WERI-Rb-1 (cell line): ENCODE data around the gene TEX54.

Experiments
- DNase-seq: peaks from one replicate; pipeline ENCODE4 v3.0.0-alpha.2; 2020
- H3K27ac ChIP-seq: fragments of 250-450 bp; sonication (Bioruptor Pico); 2 replicates; pipeline ENCODE4 v1.5.1; 2020; ENCODE audit warnings: mild to moderate bottlenecking, moderate library complexity
- H3K27me3 ChIP-seq: fragments of 250-450 bp; sonication (Bioruptor Pico); 2 replicates; pipeline ENCODE4 v1.5.1; 2021; ENCODE audit warnings: mild to moderate bottlenecking, low read depth, moderate library complexity; ENCODE audit not compliant: insufficient read depth, severe bottlenecking
- H3K36me3 ChIP-seq: fragments of 250-450 bp; sonication (Bioruptor Pico); 2 replicates; pipeline ENCODE4 v1.5.1; 2020; ENCODE audit warnings: mild to moderate bottlenecking, moderate library complexity
- H3K4me3 ChIP-seq: 2 replicates; pipeline ENCODE4 v1.5.1; 2011; ENCODE audit warnings: low read depth, mild to moderate bottlenecking, control low read depth, low read length
- H3K9me3 ChIP-seq: fragments of 250-450 bp; sonication (Bioruptor Pico); 2 replicates; pipeline ENCODE4 v1.5.1; 2021; ENCODE audit warnings: mild to moderate bottlenecking, moderate library complexity; ENCODE audit not compliant: severe bottlenecking
- TF ChIP-seq, protein P1 (sequence below): IDR thresholded peaks from 2 replicates; pipeline ENCODE4 v1.5.1; 2011; ENCODE audit warnings: low read depth, mild to moderate bottlenecking, control low read depth, inconsistent platforms, low read length

TEX54 gene

DNA sequence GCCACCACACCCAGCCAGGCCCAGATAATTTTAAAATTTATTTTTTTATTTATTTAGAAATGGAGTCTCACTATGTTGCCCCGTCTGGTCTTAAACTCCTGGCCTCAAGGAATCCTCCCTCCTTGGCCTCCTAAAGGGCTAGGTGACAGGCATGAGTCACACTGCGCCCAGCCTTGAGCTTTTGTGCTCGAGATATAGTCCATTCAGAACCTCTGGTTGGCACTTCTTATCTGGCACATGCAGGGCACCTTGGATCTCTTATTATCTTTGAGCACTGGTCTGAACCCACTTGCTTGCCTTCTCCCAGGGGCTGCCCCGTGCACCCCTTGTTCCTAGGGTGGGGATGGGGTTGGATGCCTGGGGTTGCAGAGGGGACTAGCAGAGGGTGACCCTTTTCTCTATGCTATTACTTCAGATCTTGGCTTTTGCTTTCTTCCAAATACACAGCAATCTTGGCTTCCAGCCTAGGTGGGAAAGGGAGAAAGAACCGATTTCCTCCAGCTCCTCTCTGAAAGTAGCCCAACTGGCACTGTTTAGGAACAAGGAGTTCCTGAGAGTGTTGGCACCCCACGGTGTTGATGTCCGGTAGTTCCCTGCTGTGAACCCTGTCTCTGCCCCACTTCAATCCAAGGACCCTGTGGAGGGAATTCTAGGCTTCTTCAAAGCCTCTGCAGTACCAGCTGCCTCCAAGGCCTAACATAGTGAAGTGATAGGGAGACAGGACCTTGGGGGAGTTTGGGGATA, 46.8 kb upstream of the TEX54 start:
- no peak for DNase-seq
- Histone ChIP-seq H3K27me3 (no peaks in the 10 kb centered on the region), H3K9me3 (no peaks in the 10 kb centered on the region), H3K4me3 (no peak overlapping the region), H3K36me3 (peaks cover 87% of the 10 kb centered on the region), H3K27ac (peak overlapping the region; percentile 2; the same call in 1 of the 2 replicates)
- TF ChIP-seq, protein P1, sequence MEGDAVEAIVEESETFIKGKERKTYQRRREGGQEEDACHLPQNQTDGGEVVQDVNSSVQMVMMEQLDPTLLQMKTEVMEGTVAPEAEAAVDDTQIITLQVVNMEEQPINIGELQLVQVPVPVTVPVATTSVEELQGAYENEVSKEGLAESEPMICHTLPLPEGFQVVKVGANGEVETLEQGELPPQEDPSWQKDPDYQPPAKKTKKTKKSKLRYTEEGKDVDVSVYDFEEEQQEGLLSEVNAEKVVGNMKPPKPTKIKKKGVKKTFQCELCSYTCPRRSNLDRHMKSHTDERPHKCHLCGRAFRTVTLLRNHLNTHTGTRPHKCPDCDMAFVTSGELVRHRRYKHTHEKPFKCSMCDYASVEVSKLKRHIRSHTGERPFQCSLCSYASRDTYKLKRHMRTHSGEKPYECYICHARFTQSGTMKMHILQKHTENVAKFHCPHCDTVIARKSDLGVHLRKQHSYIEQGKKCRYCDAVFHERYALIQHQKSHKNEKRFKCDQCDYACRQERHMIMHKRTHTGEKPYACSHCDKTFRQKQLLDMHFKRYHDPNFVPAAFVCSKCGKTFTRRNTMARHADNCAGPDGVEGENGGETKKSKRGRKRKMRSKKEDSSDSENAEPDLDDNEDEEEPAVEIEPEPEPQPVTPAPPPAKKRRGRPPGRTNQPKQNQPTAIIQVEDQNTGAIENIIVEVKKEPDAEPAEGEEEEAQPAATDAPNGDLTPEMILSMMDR: no peak

DNA sequence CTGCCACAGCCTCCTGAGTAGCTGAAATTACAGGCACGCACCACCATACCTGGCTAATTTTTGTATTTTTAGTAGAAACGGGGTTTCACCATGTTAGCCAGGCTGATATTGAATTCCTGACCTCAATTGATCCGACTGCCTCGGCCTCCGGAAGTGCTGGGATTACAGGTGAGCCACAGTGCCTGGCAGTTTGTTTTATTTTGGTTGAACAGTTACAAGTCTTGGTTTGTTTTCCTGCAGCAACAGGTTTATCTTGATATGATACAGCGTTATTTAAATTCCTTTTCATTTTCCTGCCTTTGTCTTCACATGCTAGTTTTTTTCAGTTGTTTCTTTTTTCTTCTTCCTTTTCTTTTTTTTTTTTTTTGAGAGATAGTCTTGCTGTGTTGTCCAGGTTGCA, 44.1 kb upstream of the TEX54 start:
- Histone ChIP-seq H3K9me3 (no peaks in the 10 kb centered on the region), H3K4me3 (no peak overlapping the region), H3K27me3 (no peaks in the 10 kb centered on the region), H3K36me3 (peaks cover 86% of the 10 kb centered on the region), H3K27ac (peak overlapping the region; percentile 67)
- TF ChIP-seq, protein P1: no peak
- no peak for DNase-seq

DNA sequence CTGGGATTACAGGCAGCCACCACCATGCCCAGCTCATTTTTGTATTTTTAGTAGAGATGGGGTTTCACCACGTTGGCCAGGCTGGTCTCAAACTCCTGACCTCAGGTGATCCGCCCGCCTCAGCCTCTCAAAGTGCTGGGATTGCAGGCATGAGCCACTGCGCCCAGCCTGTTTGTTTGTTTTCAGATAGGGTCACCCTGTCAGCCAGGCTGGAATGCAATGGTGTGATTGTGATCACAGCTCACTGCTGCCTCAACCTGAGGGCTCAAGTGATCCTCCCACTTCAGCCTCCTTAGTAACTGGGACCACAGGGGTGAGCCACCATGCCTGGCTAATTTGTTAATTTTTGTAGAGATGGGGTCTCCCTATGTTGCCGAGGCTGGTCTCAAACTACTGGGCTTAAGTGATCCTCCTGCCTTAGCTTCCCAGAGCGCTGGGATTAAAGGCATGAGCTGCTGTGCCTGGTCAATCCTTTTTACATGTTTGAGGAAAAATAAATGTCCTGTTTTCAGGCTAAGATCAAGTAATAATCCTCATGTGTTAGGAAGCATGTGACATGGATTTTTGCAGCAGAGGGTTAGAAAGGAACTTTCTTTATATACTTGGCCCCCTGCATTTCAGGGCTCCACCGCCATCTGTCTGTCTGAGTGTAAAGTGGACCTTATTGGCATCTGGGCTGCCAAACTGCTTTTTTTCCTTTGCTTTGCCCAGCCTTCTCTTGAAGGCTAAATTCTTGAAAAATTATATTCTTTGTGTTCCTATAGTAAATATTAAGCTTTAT, 43.2 kb upstream of the TEX54 start:
- TF ChIP-seq, protein P1: 0 out of 2 replicates have a peak, but pooled peaks have one; percentile 15
- Histone ChIP-seq H3K27ac (peak overlapping the region; percentile 67), H3K36me3 (peaks cover 87% of the 10 kb centered on the region), H3K4me3 (no peak overlapping the region), H3K9me3 (no peaks in the 10 kb centered on the region), H3K27me3 (no peaks in the 10 kb centered on the region)
- no peak for DNase-seq

DNA sequence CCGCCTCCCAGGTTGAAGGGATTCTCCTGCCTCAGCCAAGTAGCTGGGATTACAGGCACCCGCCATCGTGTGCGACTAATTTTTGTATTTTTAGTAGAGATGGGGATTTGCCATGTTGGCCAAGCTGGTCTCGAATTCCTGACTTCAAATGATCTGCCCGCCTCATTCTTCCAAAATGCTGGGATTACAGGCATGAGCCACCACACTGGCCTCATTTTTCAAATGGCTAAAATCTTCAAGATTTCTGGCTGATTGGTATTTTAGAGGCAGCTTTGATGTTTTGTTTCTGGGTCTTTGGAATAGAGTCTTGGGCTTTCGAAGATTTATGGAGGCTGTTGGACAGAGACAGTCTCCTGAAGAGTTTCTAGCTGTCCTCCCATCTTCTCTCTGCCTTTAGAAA, 42.2 kb upstream of the TEX54 start:
- DNase-seq: no peak
- Histone ChIP-seq H3K9me3 (no peaks in the 10 kb centered on the region), H3K27me3 (no peaks in the 10 kb centered on the region), H3K4me3 (no peak overlapping the region), H3K27ac (peak overlapping the region; percentile 67), H3K36me3 (peaks cover 87% of the 10 kb centered on the region)
- TF ChIP-seq, protein P1: no peak

DNA sequence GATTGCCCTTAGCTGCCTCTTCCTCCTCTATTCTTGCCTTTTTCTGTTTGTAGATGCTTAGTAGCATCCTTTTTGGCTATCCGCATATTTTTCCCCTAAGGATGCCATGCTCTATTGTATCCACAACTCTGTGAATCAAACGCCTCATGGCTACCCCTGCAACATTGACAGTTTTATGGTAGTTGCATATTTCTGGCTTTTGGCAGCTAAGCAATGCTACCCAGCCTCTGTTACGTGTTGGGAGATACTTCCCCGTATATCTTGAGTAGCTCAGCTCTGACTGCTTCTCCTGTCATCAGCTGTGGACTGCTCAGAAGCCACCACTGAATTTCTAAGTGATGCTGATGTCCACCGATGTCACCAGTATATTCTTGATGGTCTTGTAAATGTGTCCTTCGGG, 33.0 kb upstream of the TEX54 start:
- H3K9me3 ChIP-seq: no peaks in the 10 kb centered on the region
- H3K27ac ChIP-seq: no peak overlapping the region
- H3K36me3 ChIP-seq: peaks cover 51% of the 10 kb centered on the region
- TF ChIP-seq, protein P1: no peak
- no peak for DNase-seq
- no peaks in the 10 kb centered on the region for H3K27me3 ChIP-seq
- no peak overlapping the region for H3K4me3 ChIP-seq
